Measurements from ENCODE around the gene TANC1.
A peak's percentile ranks its signal among the peaks of the same experiment; 100 is the strongest.

Gene TANC1

DNA sequence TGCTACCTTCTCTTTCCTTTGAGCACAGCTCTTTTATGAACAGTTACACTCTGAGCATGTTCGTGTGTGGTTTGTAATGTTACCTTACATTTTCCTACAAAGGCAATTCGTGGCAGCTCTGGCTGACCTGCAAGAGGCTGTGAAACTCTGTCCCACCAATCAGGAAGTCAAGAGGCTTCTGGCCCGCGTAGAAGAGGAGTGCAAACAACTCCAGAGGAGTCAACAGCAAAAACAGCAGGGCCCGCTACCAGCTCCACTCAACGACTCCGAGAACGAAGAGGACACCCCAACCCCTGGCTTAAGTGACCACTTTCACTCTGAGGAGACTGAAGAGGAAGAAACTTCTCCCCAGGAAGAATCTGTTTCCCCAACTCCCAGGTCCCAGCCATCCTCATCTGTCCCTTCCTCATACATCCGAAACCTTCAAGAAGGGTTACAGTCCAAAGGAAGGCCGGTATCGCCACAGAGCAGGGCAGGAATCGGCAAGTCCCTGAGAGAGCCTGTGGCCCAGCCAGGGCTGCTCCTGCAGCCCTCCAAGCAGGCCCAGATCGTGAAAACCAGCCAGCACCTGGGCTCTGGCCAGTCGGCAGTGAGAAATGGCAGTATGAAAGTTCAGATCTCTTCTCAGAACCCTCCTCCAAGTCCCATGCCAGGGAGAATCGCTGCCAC is 261.2 kb downstream of the TANC1 start:
- TF ChIP-seq, protein P1, sequence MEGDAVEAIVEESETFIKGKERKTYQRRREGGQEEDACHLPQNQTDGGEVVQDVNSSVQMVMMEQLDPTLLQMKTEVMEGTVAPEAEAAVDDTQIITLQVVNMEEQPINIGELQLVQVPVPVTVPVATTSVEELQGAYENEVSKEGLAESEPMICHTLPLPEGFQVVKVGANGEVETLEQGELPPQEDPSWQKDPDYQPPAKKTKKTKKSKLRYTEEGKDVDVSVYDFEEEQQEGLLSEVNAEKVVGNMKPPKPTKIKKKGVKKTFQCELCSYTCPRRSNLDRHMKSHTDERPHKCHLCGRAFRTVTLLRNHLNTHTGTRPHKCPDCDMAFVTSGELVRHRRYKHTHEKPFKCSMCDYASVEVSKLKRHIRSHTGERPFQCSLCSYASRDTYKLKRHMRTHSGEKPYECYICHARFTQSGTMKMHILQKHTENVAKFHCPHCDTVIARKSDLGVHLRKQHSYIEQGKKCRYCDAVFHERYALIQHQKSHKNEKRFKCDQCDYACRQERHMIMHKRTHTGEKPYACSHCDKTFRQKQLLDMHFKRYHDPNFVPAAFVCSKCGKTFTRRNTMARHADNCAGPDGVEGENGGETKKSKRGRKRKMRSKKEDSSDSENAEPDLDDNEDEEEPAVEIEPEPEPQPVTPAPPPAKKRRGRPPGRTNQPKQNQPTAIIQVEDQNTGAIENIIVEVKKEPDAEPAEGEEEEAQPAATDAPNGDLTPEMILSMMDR (IDR thresholded peaks at IDR 0.05; ENCODE audit: unreplicated experiment in 3 of 3) = no peak
- H3K9me3 Mint-ChIP-seq = no peaks in the 10 kb centered on the region
- H3K4me1 Mint-ChIP-seq = peaks cover 44% of the 10 kb centered on the region
- peak overlapping the region; percentile 25 to 65 (median 26) for H3K27ac Mint-ChIP-seq
- peaks cover 64% of the 10 kb centered on the region for H3K36me3 Mint-ChIP-seq (ENCODE audit: low read depth)
- H3K27me3 Mint-ChIP-seq (ENCODE audit: low read depth) = no peaks in the 10 kb centered on the region
- no peak overlapping the region for H3K4me3 Mint-ChIP-seq

DNA sequence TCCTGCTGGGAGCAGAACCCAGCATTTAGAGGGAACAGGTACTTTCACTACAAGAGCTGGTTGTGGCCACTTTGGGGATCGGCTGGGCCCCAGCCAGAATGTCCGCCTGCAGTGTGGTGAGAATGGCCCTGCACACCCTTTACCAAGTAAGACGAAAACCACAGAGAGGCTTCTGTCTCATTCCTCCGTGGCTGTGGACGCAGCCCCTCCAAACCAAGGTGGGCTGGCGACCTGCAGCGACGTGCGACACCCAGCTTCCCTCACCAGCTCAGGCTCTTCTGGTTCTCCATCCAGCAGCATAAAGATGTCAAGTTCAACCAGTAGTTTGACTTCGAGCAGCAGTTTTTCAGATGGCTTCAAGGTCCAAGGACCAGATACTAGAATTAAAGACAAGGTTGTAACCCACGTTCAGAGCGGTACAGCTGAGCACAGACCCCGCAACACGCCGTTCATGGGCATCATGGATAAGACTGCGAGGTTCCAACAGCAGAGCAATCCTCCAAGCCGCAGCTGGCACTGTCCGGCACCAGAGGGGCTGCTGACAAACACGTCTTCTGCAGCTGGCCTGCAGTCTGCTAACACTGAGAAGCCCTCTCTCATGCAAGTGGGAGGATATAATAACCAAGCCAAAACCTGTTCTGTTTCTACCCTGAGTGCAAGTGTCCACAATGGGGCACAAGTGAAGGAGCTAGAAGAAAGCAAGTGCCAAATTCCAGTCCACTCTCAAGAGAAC is 261.9 kb downstream of the TANC1 start:
- Mint-ChIP-seq H3K9me3 (no peaks in the 10 kb centered on the region), H3K27ac (peak overlapping the region in 2 of 3 experiments; percentile 44 to 60), H3K36me3 (ENCODE audit: low read depth) (peaks cover 62% of the 10 kb centered on the region), H3K4me3 (no peak overlapping the region), H3K4me1 (peaks cover 39% of the 10 kb centered on the region), H3K27me3 (ENCODE audit: low read depth) (no peaks in the 10 kb centered on the region)
- TF ChIP-seq, protein P1 (IDR thresholded peaks at IDR 0.05; ENCODE audit: unreplicated experiment in 3 of 3) = no peak

DNA sequence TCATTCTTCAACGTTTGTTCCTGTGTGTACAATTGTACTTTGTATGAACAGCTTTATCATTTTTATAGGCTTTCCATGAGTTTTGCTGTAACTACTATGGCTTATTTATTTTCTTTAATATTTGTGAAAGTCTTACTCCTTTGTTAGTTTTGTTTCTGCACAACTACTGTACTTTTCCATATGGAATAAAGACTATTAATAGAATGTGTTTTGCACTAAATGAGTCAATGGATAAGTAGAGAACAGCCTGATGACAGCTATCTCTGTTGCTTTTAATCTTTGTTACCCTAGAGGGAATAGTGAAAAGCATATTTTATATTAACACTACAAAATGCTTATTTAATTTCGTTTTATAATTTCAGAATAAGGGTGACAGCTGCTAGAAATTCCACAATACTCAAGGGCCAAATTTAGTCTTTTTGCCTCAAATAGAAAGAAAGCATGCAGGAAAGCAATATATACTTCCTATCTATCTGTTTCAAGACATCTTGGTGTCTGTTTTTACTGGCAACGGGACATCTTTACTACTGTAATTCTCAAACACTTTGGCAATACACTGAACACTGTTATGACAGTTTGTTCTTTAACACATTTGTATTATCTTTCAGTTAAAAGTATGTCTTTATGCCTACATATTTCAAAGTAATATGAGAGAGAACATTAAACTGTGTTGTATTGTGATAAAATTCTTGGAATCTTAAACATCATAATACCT is 264.2 kb downstream of the TANC1 start:
- peaks cover 68% of the 10 kb centered on the region for H3K36me3 Mint-ChIP-seq (ENCODE audit: low read depth)
- H3K27ac Mint-ChIP-seq = peak overlapping the region; percentile 17 to 74 (median 46)
- TF ChIP-seq, protein P1 (IDR thresholded peaks at IDR 0.05; ENCODE audit: unreplicated experiment in 3 of 3) = no peak
- H3K4me3 Mint-ChIP-seq = no peak overlapping the region
- no peaks in the 10 kb centered on the region for H3K27me3 Mint-ChIP-seq (ENCODE audit: low read depth)
- H3K4me1 Mint-ChIP-seq = peaks cover 35% of the 10 kb centered on the region
- no peaks in the 10 kb centered on the region for H3K9me3 Mint-ChIP-seq

DNA sequence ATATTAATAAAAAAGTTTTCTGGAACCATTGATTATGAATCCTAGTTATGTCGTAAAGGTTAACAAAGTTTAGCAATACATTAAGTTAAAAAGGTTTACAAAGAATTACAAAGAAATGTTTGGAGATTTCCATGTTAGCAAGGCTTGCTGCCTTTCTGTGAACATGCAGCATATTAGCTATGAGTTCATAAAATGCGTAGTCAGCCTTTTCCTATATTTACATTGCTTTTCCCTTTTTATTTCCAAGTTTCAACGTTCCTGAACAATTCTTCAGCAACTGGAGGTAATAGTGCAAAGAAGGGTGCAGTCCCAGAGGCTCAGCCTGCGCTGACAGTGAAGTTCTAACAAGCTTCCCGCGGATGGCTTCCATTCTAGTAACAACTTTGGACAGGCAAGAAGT is 266.4 kb downstream of the TANC1 start:
- peaks cover 68% of the 10 kb centered on the region for H3K36me3 Mint-ChIP-seq (ENCODE audit: low read depth)

DNA sequence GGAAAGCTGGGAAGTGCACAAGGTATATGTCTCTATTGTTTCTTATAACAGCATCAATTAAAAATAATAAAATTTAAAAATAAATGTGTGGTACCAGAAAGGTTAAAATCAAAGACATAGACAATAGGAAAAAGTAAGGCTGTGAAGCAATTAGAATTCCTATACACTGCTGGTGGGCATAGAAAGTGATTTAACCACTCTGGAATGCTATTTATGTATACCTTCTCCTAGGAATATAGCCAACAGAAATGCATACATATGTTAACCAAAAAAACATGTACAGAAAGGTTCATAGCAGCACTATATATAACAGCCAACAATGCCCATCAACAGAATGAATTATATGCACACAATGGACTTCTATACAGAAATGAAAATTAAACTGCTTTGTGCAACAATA is 275.1 kb downstream of the TANC1 start:
- H3K4me1 Mint-ChIP-seq = no peaks in the 10 kb centered on the region
- peaks cover 24% of the 10 kb centered on the region for H3K9me3 Mint-ChIP-seq
- no peak overlapping the region for H3K4me3 Mint-ChIP-seq
- no peaks in the 10 kb centered on the region for H3K27me3 Mint-ChIP-seq (ENCODE audit: low read depth)
- peaks cover 91% of the 10 kb centered on the region for H3K36me3 Mint-ChIP-seq (ENCODE audit: low read depth)
- peak overlapping the region in 1 of 3 experiments; percentile 59 for H3K27ac Mint-ChIP-seq
- TF ChIP-seq, protein P1 (IDR thresholded peaks at IDR 0.05; ENCODE audit: unreplicated experiment in 3 of 3) = no peak

More for the DNA sequence above, 266.4 kb downstream of the TANC1 start:
- H3K4me1 Mint-ChIP-seq = peaks cover 23% of the 10 kb centered on the region
- TF ChIP-seq, protein P1 (IDR thresholded peaks at IDR 0.05; ENCODE audit: unreplicated experiment in 3 of 3) = no peak
- H3K9me3 Mint-ChIP-seq = no peaks in the 10 kb centered on the region
- no peak overlapping the region for H3K4me3 Mint-ChIP-seq
- H3K27ac Mint-ChIP-seq = peak overlapping the region in 1 of 3 experiments; percentile 54
- H3K27me3 Mint-ChIP-seq (ENCODE audit: low read depth) = no peaks in the 10 kb centered on the region
